Measurements from ENCODE around the gene NUDT21.

NUDT21 gene

DNA sequence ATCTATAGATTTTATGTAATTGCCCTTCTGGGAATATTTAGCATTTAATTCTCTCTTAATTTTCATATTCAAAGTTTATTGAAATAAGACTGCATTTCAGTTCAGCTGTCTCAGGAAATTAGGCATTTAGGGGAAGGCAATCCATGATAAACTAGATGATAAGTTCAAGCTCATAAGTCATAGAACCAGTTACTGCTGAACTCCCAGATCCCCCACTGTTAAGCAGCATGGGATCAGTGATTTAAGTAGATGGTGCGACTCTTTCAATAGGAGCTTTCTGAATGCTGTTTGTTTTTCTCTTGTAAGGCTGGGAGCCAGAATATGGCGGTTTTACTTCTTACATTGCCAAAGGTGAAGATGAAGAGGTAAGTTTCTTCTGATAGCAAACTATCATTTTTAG is 24.1 kb upstream of the NUDT21 start:
- Mint-ChIP-seq H3K36me3 (ENCODE audit: low read depth) (peaks cover 60% of the 10 kb centered on the region), H3K4me1 (ENCODE audit: low read depth) (peaks cover 7% of the 10 kb centered on the region), H3K4me3 (no peak overlapping the region), H3K27me3 (ENCODE audit: low read depth) (no peaks in the 10 kb centered on the region), H3K9me3 (no peaks in the 10 kb centered on the region), H3K27ac (no peak overlapping the region)

DNA sequence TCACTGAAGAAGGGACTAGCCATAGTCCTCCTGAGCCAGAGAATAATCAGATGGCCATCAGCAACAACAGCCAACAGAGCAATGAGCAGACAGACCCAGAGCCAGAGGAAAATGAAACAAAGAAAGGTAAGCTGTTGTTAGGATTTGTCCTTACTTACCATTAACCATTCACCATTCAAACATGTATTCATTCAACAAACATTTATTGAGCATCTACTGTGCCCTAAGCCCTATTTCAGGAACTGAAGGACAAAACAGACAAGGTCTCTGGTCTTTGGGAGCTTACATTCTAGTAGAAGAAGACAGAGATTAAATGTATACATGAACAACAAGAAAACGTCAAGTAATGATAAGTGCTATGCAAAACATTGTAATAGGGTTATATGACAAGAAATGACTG is 19.5 kb upstream of the NUDT21 start:
- Mint-ChIP-seq H3K4me3 (no peak overlapping the region), H3K4me1 (ENCODE audit: low read depth) (no peaks in the 10 kb centered on the region), H3K36me3 (ENCODE audit: low read depth) (peaks cover 60% of the 10 kb centered on the region), H3K27me3 (ENCODE audit: low read depth) (no peaks in the 10 kb centered on the region), H3K9me3 (no peaks in the 10 kb centered on the region), H3K27ac (no peak overlapping the region)

- Mint-ChIP-seq H3K27me3 (ENCODE audit: low read depth) (no peaks in the 10 kb centered on the region), H3K27ac (no peak overlapping the region), H3K9me3 (no peaks in the 10 kb centered on the region), H3K4me3 (no peak overlapping the region), H3K36me3 (ENCODE audit: low read depth) (peaks cover 59% of the 10 kb centered on the region), H3K4me1 (ENCODE audit: low read depth) (no peaks in the 10 kb centered on the region)
Observed at GRCh38 chr16:56470232-56470631, 19.1 kb upstream of the NUDT21 start.

GRCh38 chr16:56469748-56470147 is 18.6 kb upstream of the NUDT21 start:
- Mint-ChIP-seq H3K36me3 (ENCODE audit: low read depth) (peaks cover 54% of the 10 kb centered on the region), H3K4me1 (ENCODE audit: low read depth) (no peaks in the 10 kb centered on the region), H3K9me3 (no peaks in the 10 kb centered on the region), H3K4me3 (no peak overlapping the region), H3K27me3 (ENCODE audit: low read depth) (no peaks in the 10 kb centered on the region), H3K27ac (no peak overlapping the region)

GRCh38 chr16:56468800-56469199 is 17.7 kb upstream of the NUDT21 start:
- no peaks in the 10 kb centered on the region for H3K9me3 Mint-ChIP-seq
- no peaks in the 10 kb centered on the region for H3K27me3 Mint-ChIP-seq (ENCODE audit: low read depth)
- no peak overlapping the region for H3K27ac Mint-ChIP-seq
- H3K4me3 Mint-ChIP-seq, result no peak overlapping the region
- peaks cover 59% of the 10 kb centered on the region for H3K36me3 Mint-ChIP-seq (ENCODE audit: low read depth)
- H3K4me1 Mint-ChIP-seq (ENCODE audit: low read depth), result no peaks in the 10 kb centered on the region

- Mint-ChIP-seq H3K27ac (no peak overlapping the region), H3K4me3 (no peak overlapping the region), H3K27me3 (ENCODE audit: low read depth) (no peaks in the 10 kb centered on the region), H3K36me3 (ENCODE audit: low read depth) (peaks cover 50% of the 10 kb centered on the region), H3K9me3 (no peaks in the 10 kb centered on the region), H3K4me1 (ENCODE audit: low read depth) (no peaks in the 10 kb centered on the region)
Observed at GRCh38 chr16:56466344-56466743, 15.2 kb upstream of the NUDT21 start.

- no peaks in the 10 kb centered on the region for H3K9me3 Mint-ChIP-seq
- no peaks in the 10 kb centered on the region for H3K27me3 Mint-ChIP-seq (ENCODE audit: low read depth)
- peaks cover 39% of the 10 kb centered on the region for H3K36me3 Mint-ChIP-seq (ENCODE audit: low read depth)
- H3K27ac Mint-ChIP-seq, result no peak overlapping the region
- no peaks in the 10 kb centered on the region for H3K4me1 Mint-ChIP-seq (ENCODE audit: low read depth)
- no peak overlapping the region for H3K4me3 Mint-ChIP-seq
Observed at GRCh38 chr16:56463153-56463552, 12.0 kb upstream of the NUDT21 start.

DNA sequence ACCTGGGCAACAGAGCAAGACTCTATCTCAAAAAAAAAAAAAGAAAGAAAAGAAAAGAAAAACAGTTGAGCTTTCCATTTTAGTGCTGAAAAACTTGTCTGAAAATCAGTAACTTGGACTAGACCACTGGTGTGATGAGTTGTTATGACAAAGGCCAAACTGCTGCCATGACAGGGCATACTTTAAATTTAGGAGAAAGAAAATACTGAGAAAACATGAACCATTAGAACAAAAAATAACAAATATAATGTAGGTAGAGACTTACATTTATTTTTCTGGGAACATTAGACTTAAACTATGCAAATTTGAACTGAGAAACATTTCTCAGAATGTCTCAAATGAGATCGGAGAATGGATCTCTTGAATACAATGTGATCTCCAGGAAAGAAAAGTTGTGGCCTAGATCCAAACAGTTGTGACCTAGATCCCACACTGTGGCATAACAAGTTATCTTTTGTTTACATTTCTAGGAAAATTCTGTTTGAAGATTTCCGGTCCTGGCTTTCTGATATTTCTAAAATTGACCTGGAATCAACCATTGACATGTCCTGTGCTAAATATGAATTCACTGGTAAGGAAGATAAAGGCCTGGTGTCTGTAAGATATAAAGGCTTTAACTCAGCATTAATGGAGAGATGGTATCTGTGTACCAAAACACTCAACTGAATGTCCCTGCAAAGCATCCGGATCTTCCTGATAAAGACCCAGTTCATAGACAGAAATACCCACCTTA is 11.1 kb upstream of the NUDT21 start:
- Mint-ChIP-seq H3K36me3 (ENCODE audit: low read depth) (peaks cover 42% of the 10 kb centered on the region), H3K27ac (no peak overlapping the region), H3K4me3 (no peak overlapping the region), H3K4me1 (ENCODE audit: low read depth) (no peaks in the 10 kb centered on the region), H3K9me3 (no peaks in the 10 kb centered on the region), H3K27me3 (ENCODE audit: low read depth) (no peaks in the 10 kb centered on the region)

DNA sequence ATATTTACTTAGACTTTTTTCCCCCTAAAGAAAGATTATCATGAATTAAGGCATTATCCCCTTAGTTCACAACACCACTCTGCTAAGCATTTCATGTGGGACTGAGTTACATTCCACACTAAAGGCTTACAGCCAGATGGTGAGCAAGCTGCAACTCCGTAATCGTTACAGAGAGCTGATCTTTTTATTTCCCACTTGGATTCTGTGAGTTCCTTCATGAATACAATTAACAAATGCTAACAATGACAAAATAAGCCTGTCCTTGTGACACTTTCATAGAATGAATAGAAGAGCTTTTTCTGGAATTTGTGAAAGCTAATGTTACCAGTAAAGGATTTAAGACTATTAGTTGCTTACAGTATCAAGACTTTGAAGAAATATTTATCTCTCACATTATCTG is 9.0 kb upstream of the NUDT21 start:
- Mint-ChIP-seq H3K4me3 (no peak overlapping the region), H3K36me3 (ENCODE audit: low read depth) (peaks cover 48% of the 10 kb centered on the region), H3K9me3 (no peaks in the 10 kb centered on the region), H3K27me3 (ENCODE audit: low read depth) (no peaks in the 10 kb centered on the region), H3K27ac (no peak overlapping the region), H3K4me1 (ENCODE audit: low read depth) (no peaks in the 10 kb centered on the region)

DNA sequence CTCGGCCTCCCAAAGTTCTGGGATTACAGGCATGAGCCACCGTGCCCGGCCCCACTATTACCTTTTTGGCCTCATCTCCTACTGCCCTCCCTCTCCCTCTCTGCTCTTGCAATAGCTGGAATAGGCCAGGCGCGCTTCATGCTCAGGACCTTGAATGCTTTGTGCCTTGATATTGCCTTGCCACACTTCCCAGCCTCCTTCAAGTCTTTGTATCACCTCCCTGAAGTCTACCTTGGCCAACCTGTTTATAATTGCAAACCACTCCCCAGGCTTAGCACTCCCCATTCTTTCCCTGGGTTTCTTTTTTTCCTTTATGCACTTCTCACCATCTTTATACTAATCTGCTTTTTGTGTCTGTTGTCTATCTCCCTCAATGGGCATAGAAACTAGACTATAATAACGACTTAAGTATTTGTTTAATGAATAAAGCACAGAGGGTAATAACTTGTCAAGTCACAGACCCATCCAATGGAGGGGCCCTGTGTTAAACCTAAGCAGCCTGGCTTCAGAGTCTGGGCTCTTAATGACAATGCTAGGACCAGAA is 6.9 kb upstream of the NUDT21 start:
- H3K4me1 Mint-ChIP-seq (ENCODE audit: low read depth), result peaks cover 3% of the 10 kb centered on the region
- H3K9me3 Mint-ChIP-seq, result no peaks in the 10 kb centered on the region
- no peak overlapping the region for H3K27ac Mint-ChIP-seq
- no peaks in the 10 kb centered on the region for H3K27me3 Mint-ChIP-seq (ENCODE audit: low read depth)
- H3K36me3 Mint-ChIP-seq (ENCODE audit: low read depth), result peaks cover 53% of the 10 kb centered on the region
- no peak overlapping the region for H3K4me3 Mint-ChIP-seq

DNA sequence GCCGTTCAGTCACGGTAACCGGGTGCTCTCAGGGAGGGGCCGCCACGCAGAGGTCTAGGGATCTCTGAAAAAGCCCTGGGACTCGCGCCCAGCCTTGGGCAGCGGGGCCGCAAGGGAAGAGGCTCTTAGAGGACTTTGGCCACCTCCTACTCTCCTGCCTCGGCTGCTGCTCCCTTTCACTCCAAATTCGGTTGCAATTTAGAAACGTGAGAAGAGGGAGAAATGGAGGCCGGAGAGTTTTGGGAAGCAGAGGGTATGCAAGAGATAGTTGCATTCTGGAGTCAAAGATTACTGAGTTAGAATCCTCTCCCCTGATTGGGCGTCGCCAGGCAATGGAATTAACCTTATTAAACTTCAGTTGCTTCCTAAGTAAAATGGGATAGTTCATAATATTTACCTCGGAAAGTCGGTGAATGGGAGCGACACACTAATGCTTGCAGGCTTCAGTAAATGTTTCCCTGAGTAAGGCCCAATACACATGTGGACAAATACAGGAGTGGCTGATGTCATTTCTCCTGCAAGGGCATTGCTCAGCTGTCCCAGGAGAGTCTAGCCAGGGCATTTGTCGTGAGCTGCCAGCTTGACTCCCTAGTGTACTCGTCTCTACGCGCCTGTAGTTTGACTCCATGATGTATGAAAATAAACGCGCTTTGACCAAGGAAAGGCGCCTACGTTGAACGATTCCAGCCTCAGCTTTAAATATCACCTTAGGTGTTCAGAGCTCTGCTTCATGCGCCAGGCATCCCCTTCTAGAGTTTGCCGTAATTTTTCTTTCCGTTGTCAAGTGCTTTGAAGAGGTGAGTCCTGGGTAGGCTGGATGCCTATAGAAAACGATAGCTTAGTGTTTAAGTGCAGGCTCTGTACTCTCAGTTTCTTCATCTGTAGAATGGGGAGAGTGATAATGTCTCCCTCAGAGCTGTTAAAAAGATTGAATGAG is 889 bp upstream of the NUDT21 start:
- H3K36me3 Mint-ChIP-seq (ENCODE audit: low read depth), result peaks cover 38% of the 10 kb centered on the region
- H3K9me3 Mint-ChIP-seq, result no peaks in the 10 kb centered on the region
- H3K27me3 Mint-ChIP-seq (ENCODE audit: low read depth), result no peaks in the 10 kb centered on the region
- H3K27ac Mint-ChIP-seq, result peak overlapping the region; percentile 98
- peak overlapping the region; percentile 100 for H3K4me3 Mint-ChIP-seq
- peaks cover 39% of the 10 kb centered on the region for H3K4me1 Mint-ChIP-seq (ENCODE audit: low read depth)

DNA sequence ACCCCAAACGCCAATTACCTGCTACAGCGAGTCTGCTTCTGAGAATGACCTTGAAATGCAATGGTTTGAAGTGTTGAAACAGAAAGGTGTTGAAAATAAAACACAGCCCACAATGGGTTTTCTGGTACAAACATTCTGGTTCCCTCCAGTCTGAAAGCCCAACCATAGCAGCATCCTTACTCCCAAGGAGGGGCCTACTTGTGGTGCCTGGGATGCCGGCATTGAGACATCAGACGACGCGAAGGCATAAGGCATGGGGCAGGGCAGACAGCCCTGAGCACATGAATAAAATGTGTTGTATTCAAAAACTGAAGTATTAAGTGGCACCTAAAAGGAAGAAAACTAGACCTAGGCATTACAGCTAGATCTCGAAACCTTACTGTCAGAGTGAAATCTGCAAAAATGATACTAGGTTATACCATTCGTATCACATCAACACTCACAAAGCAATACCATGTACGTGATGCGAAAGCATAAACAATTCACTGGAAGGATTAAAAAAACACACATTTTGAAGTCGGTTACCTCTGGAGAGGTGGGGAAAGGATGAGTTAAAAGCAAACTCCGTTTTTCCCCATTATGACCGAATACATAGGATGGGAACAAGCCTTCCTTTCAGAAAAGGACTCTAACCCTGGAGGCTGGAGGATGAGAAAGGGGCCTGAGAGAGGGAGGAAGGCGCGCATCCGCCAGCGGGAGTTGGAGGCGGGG is 702 bp downstream of the NUDT21 start:
- peak overlapping the region; percentile 100 for H3K4me3 Mint-ChIP-seq
- H3K36me3 Mint-ChIP-seq (ENCODE audit: low read depth), result peaks cover 26% of the 10 kb centered on the region
- H3K27ac Mint-ChIP-seq, result peak overlapping the region; percentile 98
- no peaks in the 10 kb centered on the region for H3K9me3 Mint-ChIP-seq
- peaks cover 42% of the 10 kb centered on the region for H3K4me1 Mint-ChIP-seq (ENCODE audit: low read depth)
- no peaks in the 10 kb centered on the region for H3K27me3 Mint-ChIP-seq (ENCODE audit: low read depth)

GRCh38 chr16:56448005-56448404 is 3.1 kb downstream of the NUDT21 start:
- Mint-ChIP-seq H3K27me3 (ENCODE audit: low read depth) (no peaks in the 10 kb centered on the region), H3K4me1 (ENCODE audit: low read depth) (peaks cover 42% of the 10 kb centered on the region), H3K9me3 (no peaks in the 10 kb centered on the region), H3K27ac (peak overlapping the region; percentile 76), H3K4me3 (peak overlapping the region; percentile 43), H3K36me3 (ENCODE audit: low read depth) (peaks cover 17% of the 10 kb centered on the region)

GRCh38 chr16:56447286-56447685 is 3.8 kb downstream of the NUDT21 start:
- Mint-ChIP-seq H3K4me3 (no peak overlapping the region), H3K9me3 (no peaks in the 10 kb centered on the region), H3K4me1 (ENCODE audit: low read depth) (peaks cover 38% of the 10 kb centered on the region), H3K27ac (peak overlapping the region; percentile 76), H3K36me3 (ENCODE audit: low read depth) (peaks cover 20% of the 10 kb centered on the region), H3K27me3 (ENCODE audit: low read depth) (no peaks in the 10 kb centered on the region)
